Stomach (tissue), 4 donors: ENCODE data around the gene ZNF322.
"Not testable (repeated sequence)": the region's sequence is repeated elsewhere in the genome, so short reads cannot be mapped to it uniquely, and the experiment has no call there.

Experiments used
- CTCF ChIP-seq, 7 experiments: fragments of 450-650 bp in 4 of 7; fragments of 200-600 bp in 3 of 7; sonication (generic) in 3 of 7; IDR thresholded peaks; one replicate each; pipeline ENCODE4 v1.5.1; 2016 to 2019; ENCODE audit warnings: antibody characterized with exemption in 7 of 7, control low read depth in 2 of 7, mild to moderate bottlenecking in 1 of 7
- EP300 ChIP-seq: sonication (generic); formaldehyde crosslinking; IDR thresholded peaks from one replicate; pipeline ENCODE4 v1.6.1; 2017; ENCODE audit warnings: antibody characterized with exemption
- POLR2A ChIP-seq, 4 donors: fragments of 450-650 bp; IDR thresholded peaks; one replicate each; pipeline ENCODE4 v1.6.1; 2016; ENCODE audit warnings: antibody characterized with exemption in 4 of 4, control low read depth in 2 of 4, mild to moderate bottlenecking in 1 of 4, moderate library complexity in 1 of 4
- POLR2AphosphoS5 ChIP-seq, 3 donors: sonication (generic); formaldehyde crosslinking; IDR thresholded peaks; one replicate each; pipeline ENCODE4 v1.6.1; 2016; ENCODE audit warnings: antibody characterized with exemption in 3 of 3

- not testable (repeated sequence) for TF ChIP-seq POLR2AphosphoS5 (IDR thresholded peaks at IDR 0.05); POLR2A (IDR thresholded peaks at IDR 0.05); EP300; CTCF (IDR thresholded peaks at IDR 0.05)
These were observed 46.2 kb upstream of the ZNF322 start for GRCh38 chr6:26705780-26706179.
